Ovary (tissue), 9 donors: ENCODE data around the gene FGR. TPM values are rescaled to one million over a fixed set of nuclear protein-coding genes. Genes with fewer than 3 reads are reported as not detected.

Experiments
- DNase-seq, 5 donors: peaks; one replicate each; pipeline ENCODE4 v3.0.0-alpha.2; 2019 to 2020
- H3K27ac ChIP-seq, 2 donors: fragments of 200-600 bp; one replicate each; pipeline versions ENCODE4 v1.5.1 to v1.8.0; 2019 to 2022
- H3K27me3 ChIP-seq: fragments of 200-600 bp; one replicate; pipeline ENCODE4 v1.8.0; 2022
- H3K36me3 ChIP-seq: fragments of 200-600 bp; sonication (generic); one replicate; pipeline ENCODE4 v1.5.1; 2019
- H3K4me1 ChIP-seq: one replicate; pipeline ENCODE4 v1.8.1; 2013; ENCODE audit warnings: mild to moderate bottlenecking, moderate library complexity; ENCODE audit not compliant: insufficient read depth
- H3K4me3 ChIP-seq: fragments of 200-600 bp; sonication (generic); one replicate; pipeline ENCODE4 v1.5.1; 2017
- H3K9me3 ChIP-seq, 2 donors: fragments of 200-600 bp in 1 of 2; sonication (generic) in 1 of 2; one replicate each; pipeline versions ENCODE4 v1.5.1 to v1.8.1; 2013 to 2019; ENCODE audit warnings: mild to moderate bottlenecking in 1 of 2, moderate library complexity in 1 of 2
- CTCF ChIP-seq, 3 donors: fragments of 450-650 bp in 2 of 3; fragments of 200-600 bp in 1 of 3; IDR thresholded peaks; one replicate each; pipeline versions ENCODE4 v1.5.1 to v1.8.0; 2016 to 2022; ENCODE audit warnings: antibody characterized with exemption in 3 of 3, mild to moderate bottlenecking in 1 of 3
- EP300 ChIP-seq: sonication (generic); formaldehyde crosslinking; IDR thresholded peaks from one replicate; pipeline ENCODE4 v1.6.1; 2017; ENCODE audit warnings: antibody characterized with exemption
- POLR2A ChIP-seq: fragments of 450-650 bp; IDR thresholded peaks from one replicate; pipeline ENCODE4 v1.6.1; 2017; ENCODE audit warnings: antibody characterized with exemption, mild to moderate bottlenecking, moderate library complexity
- WGBS, 3 donors: extraction: QIAGEN DNeasy Blood & Tissue Kit in 1 of 3; methylation state at CpG; one replicate each; pipeline versions ENCODE4 v1.1.5 to v1.1.7; 2013 to 2017; 5-methylcytosine and 5-hydroxymethylcytosine counted together
- intact Hi-C, 4 donors: fragments of 100-400 bp; cut with DNase I; formaldehyde crosslinking; loops; one replicate each; pipeline versions ENCODE4 v1.11.0 to v1.15.1; 2022 to 2023
- polyA plus RNA-seq, 2 donors: library from polyadenylated mRNA; stranded (reverse); fragments of 200-250 nt in 1 of 2; fragments of 350-450 nt in 1 of 2; fragmentation: Illumina TruSeq in 1 of 2; extraction: RNeasy Lipid Tissue Mini Kit (QIAGEN cat#74804) in 1 of 2; gene quantifications; one replicate each; pipeline ENCODE4 v1.2.3, GENCODE V29; 2013 to 2014
- total RNA-seq, 7 donors: library from RNA; depleted of rRNA in 2 of 7; stranded (reverse); fragments of >200 nt in 2 of 7; fragmentation: NEBNext Ultra II Directional in 3 of 7; extraction: Animal tissue kit (Norgen Biotek cat#: 25700) in 3 of 7; gene quantifications; one replicate each; pipeline versions ENCODE4 v1.1.0 to v1.2.4, GENCODE V29; 2016 to 2023
- donor health status: DM: no; HTN: no; CAD: no; lungs with moderate emphysema.
- donor health status: DM: no; HTN: no; CAD: no.
- donor health status: Bipolar disorder and iron deficiency.
- donor health status: DM: yes; HTN: yes; CAD: no.
- donor health status: DM: no; HTN: no; CAD: no.
- donor health status: DM: yes; HTN: yes; CAD: no.

Gene FGR
- total and polyA plus RNA-seq, 9 donors: 1.1 to 14.1 (median 4.2) TPM

GRCh38 chr1:27638805-27639204 is 3.8 kb upstream of the FGR start:
- H3K9me3 ChIP-seq: no peaks in the 10 kb centered on the region
- TF ChIP-seq POLR2A (no peak), EP300 (no peak), CTCF (IDR thresholded peaks at IDR 0.05) (no peak)
- no peaks in the 10 kb centered on the region for H3K4me1 ChIP-seq
- no peak overlapping the region for H3K4me3 ChIP-seq
- WGBS, 3 donors: 97 to 98% (median 97%) methylated on average over 2 of the region's 2 CpGs
- no peaks in the 10 kb centered on the region for H3K36me3 ChIP-seq
- no peak for DNase-seq
- no peak overlapping the region for H3K27ac ChIP-seq
- no peaks in the 10 kb centered on the region for H3K27me3 ChIP-seq
- intact Hi-C loops: no loop called here

GRCh38 chr1:27638047-27638734 is 3.2 kb upstream of the FGR start:
- H3K4me1 ChIP-seq: no peaks in the 10 kb centered on the region
- no peak overlapping the region for H3K27ac ChIP-seq
- no peak for TF ChIP-seq POLR2A
- intact Hi-C loops: no loop called here
- 52 to 57% (median 53%) methylated on average over 5 of the region's 5 CpGs for WGBS, 3 donors
- no peaks in the 10 kb centered on the region for H3K9me3 ChIP-seq
- no peak overlapping the region for H3K4me3 ChIP-seq
- no peak for DNase-seq
- no peaks in the 10 kb centered on the region for H3K27me3 ChIP-seq
- no peaks in the 10 kb centered on the region for H3K36me3 ChIP-seq

GRCh38 chr1:27635396-27636142 is 584 bp upstream of the FGR start:
- H3K36me3 ChIP-seq: no peaks in the 10 kb centered on the region
- no peaks in the 10 kb centered on the region for H3K27me3 ChIP-seq
- H3K9me3 ChIP-seq: no peaks in the 10 kb centered on the region
- intact Hi-C loops: no loop called here
- 86 to 88% (median 88%) methylated on average over 11 of the region's 11 CpGs for WGBS, 3 donors
- no peak overlapping the region for H3K4me3 ChIP-seq
- no peak for DNase-seq
- H3K4me1 ChIP-seq: no peaks in the 10 kb centered on the region
- no peak overlapping the region for H3K27ac ChIP-seq
- no peak for TF ChIP-seq EP300
- TF ChIP-seq CTCF (IDR thresholded peaks at IDR 0.05): no peak
- TF ChIP-seq POLR2A: no peak

- no peak for TF ChIP-seq CTCF (IDR thresholded peaks at IDR 0.05)
- TF ChIP-seq EP300: no peak
- H3K4me3 ChIP-seq: peak overlapping the region; percentile 25
- H3K4me1 ChIP-seq: no peaks in the 10 kb centered on the region
- H3K27me3 ChIP-seq: no peaks in the 10 kb centered on the region
- intact Hi-C loops: no loop called here
- peak in 1 of 5 donors; percentile 42 for DNase-seq
- whole genome bisulfite sequencing, 3 donors: 8 to 20% (median 12%) methylated on average over 23 to 63 of the region's 63 CpGs
- no peaks in the 10 kb centered on the region for H3K9me3 ChIP-seq
- H3K27ac ChIP-seq: no peak overlapping the region
- no peaks in the 10 kb centered on the region for H3K36me3 ChIP-seq
Measured at GRCh38 chr1:27634177-27634984, 604 bp downstream of the FGR start.
